GM06990 (cell line): Measurements from ENCODE around the gene HSPH1.

Experiments used
- DNase-seq: peaks from one replicate; pipeline ENCODE4 v3.0.0-alpha.2; 2011; ENCODE audit not compliant: insufficient read length; ENCODE audit errors: extremely low read depth
- H3K27me3 ChIP-seq: replicated peaks from 2 replicates; pipeline ENCODE4 v1.6.0; 2011; ENCODE audit warnings: low read length; ENCODE audit not compliant: control insufficient read depth, insufficient read depth
- H3K36me3 ChIP-seq: 2 replicates; pipeline ENCODE4 v1.5.1; 2011; ENCODE audit warnings: low read length; ENCODE audit not compliant: control insufficient read depth, insufficient read depth
- H3K4me3 ChIP-seq: replicated peaks from 2 replicates; pipeline ENCODE4 v1.5.1; 2011; ENCODE audit warnings: low read depth, mild to moderate bottlenecking, control low read depth, low read length
- CTCF ChIP-seq: IDR thresholded peaks from 2 replicates; pipeline ENCODE4 v1.5.1; 2011; ENCODE audit warnings: low read length, control low read depth, mild to moderate bottlenecking, inconsistent platforms; ENCODE audit not compliant: insufficient read depth, poor library complexity, severe bottlenecking

HSPH1 gene

DNA sequence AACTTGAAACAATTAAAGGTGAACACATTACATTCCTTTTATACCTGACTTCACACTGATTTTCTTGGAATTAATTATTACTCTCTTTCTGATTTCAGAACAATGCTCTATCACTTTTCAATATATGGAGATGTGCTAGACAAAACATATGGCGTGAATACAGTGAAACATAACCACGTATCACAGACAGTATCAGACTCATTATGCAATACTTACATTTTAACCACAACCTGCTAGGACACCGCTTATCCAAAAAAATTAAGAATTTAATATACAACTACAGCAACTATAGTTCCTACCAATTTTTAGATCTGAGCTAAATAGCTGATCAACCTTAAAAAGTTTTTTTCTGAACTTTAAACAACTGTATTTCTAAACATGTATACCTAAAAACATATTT lies 9.9 kb downstream of the HSPH1 start:
- Histone ChIP-seq H3K4me3 (no peak overlapping the region), H3K27me3 (no peaks in the 10 kb centered on the region), H3K36me3 (peaks cover 12% of the 10 kb centered on the region)
- TF ChIP-seq CTCF = no peak
- no peak for DNase-seq

- H3K27me3 ChIP-seq = no peaks in the 10 kb centered on the region
- no peak overlapping the region for H3K4me3 ChIP-seq
- peaks cover 14% of the 10 kb centered on the region for H3K36me3 ChIP-seq
- no peak for DNase-seq
- TF ChIP-seq CTCF = no peak
Observed at GRCh38 chr13:31150315-31150985, 11.3 kb downstream of the HSPH1 start.

GRCh38 chr13:31149604-31150003 lies 12.1 kb downstream of the HSPH1 start:
- H3K27me3 ChIP-seq = no peaks in the 10 kb centered on the region
- peaks cover 15% of the 10 kb centered on the region for H3K36me3 ChIP-seq
- no peak overlapping the region for H3K4me3 ChIP-seq
- TF ChIP-seq CTCF = no peak
- DNase-seq = no peak

- no peak overlapping the region for H3K4me3 ChIP-seq
- no peaks in the 10 kb centered on the region for H3K27me3 ChIP-seq
- peaks cover 13% of the 10 kb centered on the region for H3K36me3 ChIP-seq
- DNase-seq = no peak
- no peak for TF ChIP-seq CTCF
Observed at GRCh38 chr13:31145417-31145816, 16.3 kb downstream of the HSPH1 start.

DNA sequence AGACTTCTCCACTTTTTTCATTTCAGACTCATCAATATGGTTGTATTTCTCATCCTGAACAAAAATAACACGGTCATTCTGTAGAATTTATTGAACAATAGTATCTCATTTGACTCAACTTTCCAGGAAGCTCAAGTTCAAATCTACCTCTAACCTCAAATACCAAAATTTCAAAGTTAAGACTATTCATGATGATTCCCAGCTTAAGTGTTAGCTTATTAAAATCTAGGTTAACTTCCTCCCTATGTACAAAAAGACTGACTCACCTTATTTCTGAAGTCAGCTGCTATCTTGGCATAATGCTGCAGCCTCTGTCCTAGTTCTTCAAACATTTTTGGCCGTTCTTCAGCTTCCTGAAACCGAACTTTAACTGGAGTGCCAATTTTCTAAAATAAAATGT lies 23.2 kb downstream of the HSPH1 start:
- H3K36me3 ChIP-seq = peaks cover 10% of the 10 kb centered on the region
- no peaks in the 10 kb centered on the region for H3K27me3 ChIP-seq
- no peak for DNase-seq
- TF ChIP-seq CTCF = no peak
- H3K4me3 ChIP-seq = no peak overlapping the region

DNA sequence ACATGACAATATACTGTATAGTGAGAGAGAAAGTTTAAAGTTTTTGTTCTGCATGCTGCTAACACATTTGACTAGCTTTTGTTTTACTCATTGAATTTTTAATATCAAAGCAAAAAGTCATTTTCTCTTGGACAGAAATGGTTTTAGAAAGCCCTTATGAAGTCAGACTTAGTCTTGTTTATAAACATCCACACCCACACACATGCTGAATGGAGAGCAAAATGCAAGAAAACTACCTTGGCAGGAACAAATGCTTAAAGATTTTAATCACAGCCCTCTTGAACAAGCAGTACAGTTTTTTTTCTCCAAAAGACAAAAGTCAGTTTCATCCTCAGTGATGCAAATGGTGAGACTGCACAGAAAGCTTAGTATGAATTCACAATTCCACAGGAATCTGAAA lies 25.0 kb downstream of the HSPH1 start:
- H3K27me3 ChIP-seq = no peaks in the 10 kb centered on the region
- H3K36me3 ChIP-seq = peaks cover 4% of the 10 kb centered on the region
- DNase-seq = no peak
- H3K4me3 ChIP-seq = no peak overlapping the region
- TF ChIP-seq CTCF = no peak
